B cell (primary cell): Measurements from ENCODE around the gene SNX24. TPM values are rescaled to one million over a fixed set of nuclear protein-coding genes. Genes with fewer than 3 reads are reported as not detected.

Experiments
- ATAC-seq: fragments of 200-7000 bp; cut with Tn5 transposase; one replicate; pipeline ENCODE4 v1.10.0; 2021; ENCODE audit warnings: low read depth, mild to moderate bottlenecking, moderate number of reproducible peaks, moderate library complexity
- CTCF ChIA-PET: fragments of 350-600 bp; sonication (Branson Sonifier 250); formaldehyde crosslinking; loops from one replicate; lab custom pipeline; 2021; ENCODE audit warnings: antibody characterized with exemption, inconsistent platforms; lab: Charles Lee
- POLR2A ChIA-PET: fragments of 350-600 bp; sonication (Branson Sonifier 250); formaldehyde crosslinking; loops from one replicate; lab custom pipeline; 2021; ENCODE audit warnings: antibody characterized with exemption; lab: Charles Lee
- DNase-seq: peaks from one replicate; pipeline ENCODE4 v3.0.0; 2013
- H2AFZ ChIP-seq: 2 replicates; pipeline ENCODE4 v1.6.1; 2012; ENCODE audit warnings: mild to moderate bottlenecking, low read depth, low read length; ENCODE audit not compliant: insufficient read depth, poor library complexity, severe bottlenecking
- H3K27ac ChIP-seq, 2 donors: 1 replicate in 1 of 2; 2 replicates in 1 of 2; pipeline ENCODE4 v1.5.1; 2012 to 2013; ENCODE audit warnings: low read length in 2 of 2, mild to moderate bottlenecking in 2 of 2, moderate library complexity in 1 of 2
- H3K27me3 ChIP-seq, 4 experiments: fragments of 200-600 bp in 1 of 4; sonication (generic) in 1 of 4; replicated peaks in 1 of 4; 1 replicate in 2 of 4; 2 replicates in 2 of 4; pipeline versions ENCODE4 v1.6.1 to v1.7.0; 2013 to 2016; ENCODE audit warnings: low read length in 3 of 4, mild to moderate bottlenecking in 2 of 4, mixed read lengths in 1 of 4, moderate library complexity in 1 of 4; ENCODE audit not compliant: insufficient read depth in 4 of 4, control insufficient read depth in 3 of 4; ENCODE audit errors: control extremely low read depth in 1 of 4
- H3K36me3 ChIP-seq, 2 experiments: replicated peaks in 1 of 2; 1 replicate in 1 of 2; 2 replicates in 1 of 2; pipeline versions ENCODE4 v1.6.1 to v1.7.1; 2013; ENCODE audit warnings: low read length in 1 of 2; ENCODE audit not compliant: insufficient read depth in 2 of 2, control insufficient read depth in 1 of 2; ENCODE audit errors: control extremely low read depth in 1 of 2, extremely low read depth in 1 of 2
- H3K4me1 ChIP-seq, 2 donors: fragments of 200-600 bp in 1 of 2; sonication (generic) in 1 of 2; 1 replicate in 1 of 2; 2 replicates in 1 of 2; pipeline versions ENCODE4 v1.5.1 to v1.6.1; 2013 to 2017; ENCODE audit warnings: low read length in 2 of 2; ENCODE audit not compliant: control insufficient read depth in 2 of 2, insufficient read depth in 2 of 2
- H3K4me2 ChIP-seq: replicated peaks from 2 replicates; pipeline ENCODE3; 2012; ENCODE audit warnings: mild to moderate bottlenecking, low read depth, low read length; ENCODE audit not compliant: poor library complexity, severe bottlenecking
- H3K4me3 ChIP-seq, 5 experiments: fragments of 200-600 bp in 1 of 5; sonication (generic) in 1 of 5; 1 replicate in 3 of 5; 2 replicates in 2 of 5; pipeline versions ENCODE4 v1.5.1 to v1.7.0; 2011 to 2016; ENCODE audit warnings: low read length in 4 of 5, mild to moderate bottlenecking in 4 of 5, low read depth in 2 of 5, control low read depth in 1 of 5, moderate library complexity in 1 of 5; ENCODE audit not compliant: insufficient read depth in 1 of 5; ENCODE audit errors: control extremely low read depth in 1 of 5, extremely low read depth in 1 of 5
- H3K79me2 ChIP-seq: fragments of 200-600 bp; sonication (generic); one replicate; pipeline ENCODE4 v1.6.0; 2016; ENCODE audit warnings: low read length; ENCODE audit not compliant: control insufficient read depth, insufficient read depth
- H3K9ac ChIP-seq: fragments of 200-600 bp; sonication (generic); 2 replicates; pipeline ENCODE4 v1.6.1; 2017; ENCODE audit warnings: mild to moderate bottlenecking, low read length, moderate library complexity
- H3K9me3 ChIP-seq, 3 donors: one replicate each; pipeline versions ENCODE4 v1.6.1 to v1.7.1; 2013; ENCODE audit warnings: low read length in 2 of 3; ENCODE audit not compliant: control insufficient read depth in 2 of 3, insufficient read depth in 1 of 3; ENCODE audit errors: control extremely low read depth in 1 of 3
- H4K20me1 ChIP-seq: 2 replicates; pipeline ENCODE4 v1.6.0; 2012; ENCODE audit warnings: mild to moderate bottlenecking, low read length; ENCODE audit not compliant: insufficient read depth, control insufficient read depth, poor library complexity, severe bottlenecking
- H3K27ac Mint-ChIP-seq: one replicate; pipeline ENCODE4 v1.8.0; 2021; ENCODE audit warnings: mixed read lengths
- H3K27me3 Mint-ChIP-seq: one replicate; pipeline ENCODE4 v1.8.0; 2021; ENCODE audit warnings: mixed read lengths
- H3K4me1 Mint-ChIP-seq: one replicate; pipeline ENCODE4 v1.8.0; 2021; ENCODE audit warnings: mixed read lengths
- H3K4me3 Mint-ChIP-seq: one replicate; pipeline ENCODE4 v1.8.0; 2021; ENCODE audit warnings: mixed read lengths
- H3K9me3 Mint-ChIP-seq: one replicate; pipeline ENCODE4 v1.8.0; 2022; ENCODE audit warnings: mixed read lengths; ENCODE audit not compliant: insufficient read depth
- CTCF ChIP-seq: fragments of 200-600 bp; IDR thresholded peaks from one replicate; pipeline ENCODE4 v1.8.0; 2022; ENCODE audit warnings: antibody characterized with exemption, mild to moderate bottlenecking
- EZH2 ChIP-seq: IDR thresholded peaks from 2 replicates; pipeline ENCODE4 v1.6.1; 2012; ENCODE audit warnings: borderline replicate concordance, low read depth, mild to moderate bottlenecking, moderate library complexity, low read length; ENCODE audit not compliant: insufficient read depth, poor library complexity, severe bottlenecking
- WGBS: methylation state at CpG from one replicate; pipeline ENCODE4 v1.1.5; 2013; ENCODE audit warnings: missing lambda C conversion rate; ENCODE audit not compliant: insufficient coverage; 5-methylcytosine and 5-hydroxymethylcytosine counted together
- intact Hi-C: fragments of 100-400 bp; cut with micrococcal nuclease; formaldehyde crosslinking; loops from one replicate; pipeline ENCODE4 v1.10.0; 2022
- polyA plus RNA-seq: library from polyadenylated mRNA; depleted of rRNA; stranded (reverse); fragments of >200 nt; gene quantifications from 2 replicates; pipeline ENCODE4 v1.2.3, GENCODE V29; 2012
- total RNA-seq, 2 donors: library from RNA; stranded (reverse); fragments of 120-200 nt in 1 of 2; gene quantifications; 1 replicate in 1 of 2; 2 replicates in 1 of 2; pipeline versions ENCODE4 v1.2.3 to v1.2.4, GENCODE V29; 2013 to 2022

SNX24 gene
- total and polyA plus RNA-seq, 2 donors (not counting 1 experiment from before 2014, with no cell fraction given): 1.1 to 9.3 TPM

- ChIA-PET CTCF (interaction anchor here (1.4 kb wide), 1 partner anchor 14 kb away, joined by 4 read pairs; no protein-coding TSS in a partner anchor), POLR2A (no interaction called here)
- Mint-ChIP-seq H3K27ac (no peak overlapping the region), H3K27me3 (no peaks in the 10 kb centered on the region), H3K4me3 (no peak overlapping the region), H3K4me1 (no peaks in the 10 kb centered on the region), H3K9me3 (no peaks in the 10 kb centered on the region)
- Histone ChIP-seq H4K20me1 (no peaks in the 10 kb centered on the region), H3K9me3 (no peaks in the 10 kb centered on the region), H3K4me2 (no peak overlapping the region), H3K79me2 (no peaks in the 10 kb centered on the region), H2AFZ (no peak overlapping the region), H3K36me3 (no peaks in the 10 kb centered on the region), H3K9ac (no peak overlapping the region), H3K27ac (no peak overlapping the region), H3K4me1 (no peaks in the 10 kb centered on the region), H3K27me3 (no peaks in the 10 kb centered on the region), H3K4me3 (no peak overlapping the region)
- intact Hi-C loops: no loop called here
- WGBS: 97% methylated on average over 5 of the region's 5 CpGs
- ATAC-seq (no peak), DNase-seq (no peak)
- TF ChIP-seq EZH2: no peak
- no peak for TF ChIP-seq CTCF
Measured at GRCh38 chr5:122924203-122924602, 78.8 kb downstream of the SNX24 start.

GRCh38 chr5:122924719-122925395, 79.4 kb downstream of the SNX24 start:
- TF ChIP-seq EZH2 (no peak), CTCF (no peak)

More at GRCh38 chr5:122924719-122925395, 79.4 kb downstream of the SNX24 start:
- H3K4me2 ChIP-seq: no peak overlapping the region
- H3K4me1 ChIP-seq: no peaks in the 10 kb centered on the region
- no peak for ATAC-seq
- ChIA-PET CTCF (interaction anchor here (1.4 kb wide), 1 partner anchor 13 kb away, joined by 4 read pairs; no protein-coding TSS in a partner anchor), POLR2A (no interaction called here)
- Mint-ChIP-seq H3K9me3 (no peaks in the 10 kb centered on the region), H3K4me3 (no peak overlapping the region), H3K4me1 (no peaks in the 10 kb centered on the region), H3K27ac (no peak overlapping the region), H3K27me3 (no peaks in the 10 kb centered on the region)
- H4K20me1 ChIP-seq: no peaks in the 10 kb centered on the region
- DNase-seq: no peak
- no peak overlapping the region for H3K4me3 ChIP-seq
- no peaks in the 10 kb centered on the region for H3K36me3 ChIP-seq
- intact Hi-C loops: no loop called here
- H3K9me3 ChIP-seq: no peaks in the 10 kb centered on the region
- WGBS: 75% methylated on average over 1 of the region's 4 CpGs
- H3K27me3 ChIP-seq: no peaks in the 10 kb centered on the region
- no peak overlapping the region for H2AFZ ChIP-seq
- H3K9ac ChIP-seq: no peak overlapping the region
- H3K27ac ChIP-seq: no peak overlapping the region
- no peaks in the 10 kb centered on the region for H3K79me2 ChIP-seq
